ENCODE measurements around the gene PCDHGA12.
"Not testable (repeated sequence)": the region's sequence is repeated elsewhere in the genome, so short reads cannot be mapped to it uniquely, and the experiment has no call there.

PCDHGA12 gene

GRCh38 chr5:141430332-141431113 lies at the start of gene PCDHGA12:
PCDHGA12 (plus strand) TSS chr5:141430507; CDS start chr5:141430760, 253 bp downstream.
- peak within 1 kb of the TSS; percentile 44 for H3K4me3 ChIP-seq (ENCODE audit: low read length)
- H3K4me1 ChIP-seq (ENCODE audit: control insufficient read depth, insufficient read depth, low read length): no peaks in the 10 kb centered on the region
- no peak within 1 kb of the TSS for H3K9ac ChIP-seq (ENCODE audit: low read length)
- no peak within 1 kb of the TSS for H3K27ac ChIP-seq (ENCODE audit: low read depth, low read length)
- H3K36me3 ChIP-seq (ENCODE audit: control insufficient read depth, insufficient read depth, low read length): no peaks in the 10 kb centered on the region
- no peaks in the 10 kb centered on the region for H3K27me3 ChIP-seq (ENCODE audit: control insufficient read depth, insufficient read depth, low read length)

GRCh38 chr5:141382469-141383294 lies 47.6 kb upstream of the PCDHGA12 start, which contains the start of gene PCDHGA7:
PCDHGA7 (plus strand) TSS chr5:141382742; CDS start chr5:141382900, 158 bp downstream.
- H3K27me3 ChIP-seq (ENCODE audit: control insufficient read depth, insufficient read depth, low read length): no peaks in the 10 kb centered on the region
- no peaks in the 10 kb centered on the region for H3K36me3 ChIP-seq (ENCODE audit: control insufficient read depth, insufficient read depth, low read length)
- peak within 1 kb of the TSS; percentile 23 for H3K4me3 ChIP-seq (ENCODE audit: low read length)
- H3K9ac ChIP-seq (ENCODE audit: low read length): no peak within 1 kb of the TSS
- no peak within 1 kb of the TSS for H3K27ac ChIP-seq (ENCODE audit: low read depth, low read length)
- H3K4me1 ChIP-seq (ENCODE audit: control insufficient read depth, insufficient read depth, low read length): no peaks in the 10 kb centered on the region

GRCh38 chr5:141383345-141383744 lies 47.0 kb upstream of the PCDHGA12 start:
- H3K9ac ChIP-seq (ENCODE audit: low read length): no peak overlapping the region
- no peaks in the 10 kb centered on the region for H3K27me3 ChIP-seq (ENCODE audit: control insufficient read depth, insufficient read depth, low read length)
- no peak overlapping the region for H3K27ac ChIP-seq (ENCODE audit: low read depth, low read length)
- H3K36me3 ChIP-seq (ENCODE audit: control insufficient read depth, insufficient read depth, low read length): no peaks in the 10 kb centered on the region
- H3K4me3 ChIP-seq (ENCODE audit: low read length): peak overlapping the region; percentile 23
- H3K4me1 ChIP-seq (ENCODE audit: control insufficient read depth, insufficient read depth, low read length): no peaks in the 10 kb centered on the region

- no peaks in the 10 kb centered on the region for H3K4me1 ChIP-seq (ENCODE audit: control insufficient read depth, insufficient read depth, low read length)
- H3K9ac ChIP-seq (ENCODE audit: low read length): no peak overlapping the region
- peak overlapping the region; percentile 15 for H3K4me3 ChIP-seq (ENCODE audit: low read length)
- no peaks in the 10 kb centered on the region for H3K36me3 ChIP-seq (ENCODE audit: control insufficient read depth, insufficient read depth, low read length)
- no peak overlapping the region for H3K27ac ChIP-seq (ENCODE audit: low read depth, low read length)
- no peaks in the 10 kb centered on the region for H3K27me3 ChIP-seq (ENCODE audit: control insufficient read depth, insufficient read depth, low read length)
Measured at GRCh38 chr5:141384471-141385267, 45.6 kb upstream of the PCDHGA12 start.

GRCh38 chr5:141387557-141388311 lies 42.6 kb upstream of the PCDHGA12 start, which contains the start of gene PCDHGB4:
PCDHGB4 (plus strand) TSS chr5:141387698; CDS start chr5:141387885, 187 bp downstream.
- H3K4me1 ChIP-seq (ENCODE audit: control insufficient read depth, insufficient read depth, low read length); H3K36me3 ChIP-seq (ENCODE audit: control insufficient read depth, insufficient read depth, low read length); H3K27ac ChIP-seq (ENCODE audit: low read depth, low read length); H3K27me3 ChIP-seq (ENCODE audit: control insufficient read depth, insufficient read depth, low read length); H3K4me3 ChIP-seq (ENCODE audit: low read length); H3K9ac ChIP-seq (ENCODE audit: low read length): not testable (repeated sequence)

- Histone ChIP-seq H3K27me3 (ENCODE audit: control insufficient read depth, insufficient read depth, low read length) (no peaks in the 10 kb centered on the region), H3K27ac (ENCODE audit: low read depth, low read length) (no peak overlapping the region), H3K36me3 (ENCODE audit: control insufficient read depth, insufficient read depth, low read length) (no peaks in the 10 kb centered on the region), H3K4me1 (ENCODE audit: control insufficient read depth, insufficient read depth, low read length) (no peaks in the 10 kb centered on the region), H3K9ac (ENCODE audit: low read length) (no peak overlapping the region), H3K4me3 (ENCODE audit: low read length) (no peak overlapping the region)
Measured at GRCh38 chr5:141388661-141389060, 41.6 kb upstream of the PCDHGA12 start.

GRCh38 chr5:141389153-141390042 lies 40.9 kb upstream of the PCDHGA12 start:
- H3K27ac ChIP-seq (ENCODE audit: low read depth, low read length): no peak overlapping the region
- no peaks in the 10 kb centered on the region for H3K27me3 ChIP-seq (ENCODE audit: control insufficient read depth, insufficient read depth, low read length)
- H3K4me3 ChIP-seq (ENCODE audit: low read length): peak overlapping the region; percentile 29
- H3K36me3 ChIP-seq (ENCODE audit: control insufficient read depth, insufficient read depth, low read length): no peaks in the 10 kb centered on the region
- no peaks in the 10 kb centered on the region for H3K4me1 ChIP-seq (ENCODE audit: control insufficient read depth, insufficient read depth, low read length)
- H3K9ac ChIP-seq (ENCODE audit: low read length): no peak overlapping the region

GRCh38 chr5:141392429-141393198 lies 37.7 kb upstream of the PCDHGA12 start, which contains the start of gene PCDHGA8:
PCDHGA8 (plus strand) TSS chr5:141392633; CDS start chr5:141392814, 181 bp downstream.
- Histone ChIP-seq H3K27ac (ENCODE audit: low read depth, low read length) (no peak within 1 kb of the TSS), H3K4me1 (ENCODE audit: control insufficient read depth, insufficient read depth, low read length) (no peaks in the 10 kb centered on the region), H3K36me3 (ENCODE audit: control insufficient read depth, insufficient read depth, low read length) (no peaks in the 10 kb centered on the region), H3K27me3 (ENCODE audit: control insufficient read depth, insufficient read depth, low read length) (no peaks in the 10 kb centered on the region), H3K4me3 (ENCODE audit: low read length) (peak within 1 kb of the TSS; percentile 29), H3K9ac (ENCODE audit: low read length) (no peak within 1 kb of the TSS)

- no peak overlapping the region for H3K27ac ChIP-seq (ENCODE audit: low read depth, low read length)
- no peaks in the 10 kb centered on the region for H3K4me1 ChIP-seq (ENCODE audit: control insufficient read depth, insufficient read depth, low read length)
- H3K9ac ChIP-seq (ENCODE audit: low read length): no peak overlapping the region
- H3K36me3 ChIP-seq (ENCODE audit: control insufficient read depth, insufficient read depth, low read length): no peaks in the 10 kb centered on the region
- no peaks in the 10 kb centered on the region for H3K27me3 ChIP-seq (ENCODE audit: control insufficient read depth, insufficient read depth, low read length)
- H3K4me3 ChIP-seq (ENCODE audit: low read length): no peak overlapping the region
Measured at GRCh38 chr5:141393267-141393666, 37.0 kb upstream of the PCDHGA12 start.

- not testable (repeated sequence) for H3K27ac ChIP-seq (ENCODE audit: low read depth, low read length); H3K36me3 ChIP-seq (ENCODE audit: control insufficient read depth, insufficient read depth, low read length); H3K4me1 ChIP-seq (ENCODE audit: control insufficient read depth, insufficient read depth, low read length); H3K4me3 ChIP-seq (ENCODE audit: low read length); H3K27me3 ChIP-seq (ENCODE audit: control insufficient read depth, insufficient read depth, low read length); H3K9ac ChIP-seq (ENCODE audit: low read length)
Measured at GRCh38 chr5:141394401-141395187, 35.7 kb upstream of the PCDHGA12 start.

All from rectal smooth muscle tissue (tissue), 1 donor.